HG03196 (cell line): ENCODE measurements around the gene C1QC.

Source experiments
- ATAC-seq: cut with Tn5 transposase; IDR thresholded peaks from one replicate; pipeline ENCODE4 v1.9.1; 2021; ENCODE audit not compliant: unreplicated experiment

The C1QC gene

GRCh38 chr1:22618056-22618455 lies 25.4 kb upstream of the C1QC start:
- no peak for ATAC-seq

- ATAC-seq = no peak
These were observed 24.2 kb upstream of the C1QC start for GRCh38 chr1:22619252-22619651.

GRCh38 chr1:22619798-22620197 lies 23.6 kb upstream of the C1QC start:
- ATAC-seq = no peak

- no peak for ATAC-seq
These were observed 21.7 kb upstream of the C1QC start for GRCh38 chr1:22621761-22622160.

- ATAC-seq = no peak
These were observed 18.0 kb upstream of the C1QC start for GRCh38 chr1:22625262-22625925.

GRCh38 chr1:22626237-22627157 lies 16.9 kb upstream of the C1QC start:
- no peak for ATAC-seq

GRCh38 chr1:22627331-22627730 lies 16.1 kb upstream of the C1QC start:
- ATAC-seq = no peak

GRCh38 chr1:22628698-22629444 lies 14.6 kb upstream of the C1QC start:
- no peak for ATAC-seq

GRCh38 chr1:22629886-22630285 lies 13.5 kb upstream of the C1QC start:
- no peak for ATAC-seq

- no peak for ATAC-seq
These were observed 9.6 kb upstream of the C1QC start for GRCh38 chr1:22633697-22634463.

- ATAC-seq = no peak
These were observed 8.0 kb upstream of the C1QC start for GRCh38 chr1:22635436-22635835.

GRCh38 chr1:22636353-22636752 lies 7.1 kb upstream of the C1QC start, which contains the start of gene C1QA:
TSS of gene C1QA (plus strand) at chr1:22636628. CDS start at chr1:22637617, 989 bp downstream.
- ATAC-seq = no peak

- ATAC-seq = no peak
These were observed 6.5 kb upstream of the C1QC start for GRCh38 chr1:22636927-22637326.

- no peak for ATAC-seq
These were observed 5.5 kb upstream of the C1QC start for GRCh38 chr1:22637907-22638445.

GRCh38 chr1:22638476-22639234 lies 4.8 kb upstream of the C1QC start:
- ATAC-seq = no peak

GRCh38 chr1:22639286-22639685 lies 4.1 kb upstream of the C1QC start:
- ATAC-seq = no peak

GRCh38 chr1:22641247-22641646 lies 2.2 kb upstream of the C1QC start:
- ATAC-seq = no peak

- no peak for ATAC-seq
These were observed 1.4 kb upstream of the C1QC start for GRCh38 chr1:22641906-22642636.

- ATAC-seq = no peak
These were observed 495 bp downstream of the C1QC start for GRCh38 chr1:22643928-22644327.
